CD4-positive, alpha-beta T cell treated with Interleukin-6 for 4 hours (primary cell): ENCODE data around the gene MCM8.

Source experiments
- DNase-seq: peaks from one replicate; pipeline ENCODE4 v3.0.0-alpha.2; 2020; ENCODE audit warnings: mixed read lengths

The MCM8 gene

GRCh38 chr20:5950271-5951031, at the start of gene MCM8, which contains the start of gene TRMT6:
MCM8 (plus strand) TSS chr20:5950652; CDS start chr20:5952016, 1,364 bp downstream.
TRMT6 (minus strand) TSS chr20:5950533; CDS start chr20:5950405, 128 bp downstream.
- peak; percentile 97 for DNase-seq

GRCh38 chr20:5900908-5901307, 49.5 kb upstream of the MCM8 start:
- DNase-seq, result no peak

DNA sequence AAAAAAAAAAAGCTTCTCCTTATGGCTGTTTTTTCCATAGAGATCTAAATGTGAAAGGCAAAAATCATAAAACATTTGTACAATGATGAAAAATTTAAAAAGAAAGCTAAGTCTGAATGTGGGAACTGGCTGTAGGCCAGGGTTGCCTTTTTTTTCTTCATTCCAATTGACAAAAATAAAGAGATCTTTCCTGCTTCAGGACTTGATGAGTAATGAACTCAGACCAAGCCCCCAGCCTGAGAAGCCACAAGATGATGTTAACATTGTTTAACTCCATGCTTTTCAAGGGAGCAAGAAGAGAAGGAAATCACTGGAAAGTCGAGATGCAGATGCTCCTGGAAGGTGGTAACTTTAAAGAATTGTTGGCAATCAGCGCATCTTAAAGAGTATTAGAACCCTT, 41.5 kb upstream of the MCM8 start:
- DNase-seq, result no peak

DNA sequence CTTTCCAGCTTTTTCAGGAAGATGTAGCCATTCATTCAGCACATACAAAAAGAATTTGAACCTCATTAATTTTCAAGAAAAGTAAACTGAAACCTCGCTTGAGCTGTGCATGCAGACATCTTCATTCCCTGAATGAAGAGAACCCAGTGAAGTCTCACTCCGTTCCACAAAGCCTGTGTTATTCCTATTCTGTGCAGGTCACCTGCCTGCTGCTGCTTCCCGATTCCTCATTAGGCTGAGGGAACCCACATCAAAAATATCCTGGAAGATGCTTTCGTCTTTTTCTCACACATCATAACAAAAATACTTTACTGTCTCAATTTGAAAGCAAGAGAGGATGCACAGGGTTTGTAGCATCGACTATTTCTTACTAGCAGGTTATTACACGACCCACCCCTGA, 40.3 kb upstream of the MCM8 start:
- DNase-seq, result no peak

- DNase-seq, result no peak
Observed at GRCh38 chr20:5913166-5913565, 37.3 kb upstream of the MCM8 start.

GRCh38 chr20:5914859-5915258, 35.6 kb upstream of the MCM8 start:
- no peak for DNase-seq

DNA sequence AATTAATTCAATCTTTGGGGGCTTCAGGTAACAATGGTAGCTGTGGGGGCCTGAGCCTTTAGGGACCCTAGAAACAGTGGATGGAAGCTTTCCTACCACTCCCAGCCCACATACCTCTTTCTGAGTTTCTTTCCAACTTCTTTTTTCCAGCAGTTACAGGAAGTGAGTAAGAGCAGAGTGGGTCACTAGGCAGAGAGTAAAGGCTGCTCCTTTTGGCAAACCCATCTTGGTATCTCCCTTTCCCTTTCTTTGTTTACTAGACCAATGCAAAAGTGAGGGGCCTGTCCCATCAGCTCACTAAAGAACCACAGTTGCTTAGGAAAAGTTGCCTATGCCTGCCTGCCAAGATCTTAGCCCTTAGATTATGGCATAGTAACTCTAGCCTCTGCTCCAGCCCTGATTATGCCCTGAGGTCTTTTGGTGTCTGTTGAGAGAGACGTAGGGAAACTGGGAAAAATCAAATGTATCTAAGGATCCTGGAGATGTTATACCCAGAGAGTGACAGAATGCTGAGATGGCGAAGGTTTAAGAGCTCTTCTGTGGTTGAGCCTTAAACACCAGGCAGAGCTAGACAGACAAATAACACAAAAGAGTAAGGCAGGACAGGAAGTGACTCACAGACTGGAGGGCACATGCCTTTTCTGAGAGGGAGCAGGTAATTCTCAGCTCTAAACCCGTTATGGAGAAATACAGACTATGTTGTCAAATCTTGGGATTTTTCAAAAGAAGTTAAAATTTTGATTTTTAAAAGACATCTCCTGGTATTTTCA, 31.4 kb upstream of the MCM8 start:
- peak; percentile 20 for DNase-seq

DNA sequence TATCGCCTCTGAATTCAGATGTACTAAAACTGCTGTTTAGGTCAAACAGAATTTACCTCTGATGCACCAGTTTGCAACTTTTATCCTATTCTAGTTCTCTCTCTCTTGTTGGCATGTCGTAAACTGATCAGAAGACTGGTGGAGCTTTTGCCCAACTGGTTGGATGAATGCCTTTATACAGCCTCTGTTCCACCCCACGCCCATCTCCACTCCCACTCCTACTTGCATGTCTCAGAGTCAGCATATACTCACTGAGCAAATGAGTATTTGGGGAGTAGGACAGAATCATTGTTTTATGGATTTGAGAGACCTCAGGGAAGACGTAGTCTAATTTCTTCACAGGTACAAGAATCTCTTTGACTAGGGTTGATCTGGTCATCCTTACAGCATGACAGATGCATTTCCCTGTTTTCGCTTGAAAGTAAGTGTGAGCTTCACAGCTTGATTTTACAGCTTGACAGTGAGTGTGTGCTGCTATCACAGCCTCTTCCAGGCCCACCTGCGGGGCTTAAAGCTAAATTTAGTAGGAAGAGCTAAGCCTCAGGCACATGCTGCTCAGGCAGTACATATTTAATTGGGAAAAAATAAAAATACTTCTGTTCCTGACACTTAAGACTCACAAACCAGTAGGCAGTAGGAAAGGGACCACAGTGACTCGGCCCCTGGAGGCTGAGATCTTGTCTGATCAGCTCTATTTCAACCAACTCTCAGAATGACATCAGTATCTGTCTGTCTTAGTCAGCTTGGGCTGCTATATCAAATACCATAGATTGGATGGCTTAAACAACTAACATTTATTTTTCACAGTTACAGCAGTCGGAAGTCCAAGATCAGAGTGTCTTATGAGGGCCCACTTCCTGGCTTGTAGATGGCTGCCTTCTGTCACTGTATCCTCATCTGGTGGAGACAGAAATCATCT, 30.6 kb upstream of the MCM8 start:
- DNase-seq, result no peak

DNA sequence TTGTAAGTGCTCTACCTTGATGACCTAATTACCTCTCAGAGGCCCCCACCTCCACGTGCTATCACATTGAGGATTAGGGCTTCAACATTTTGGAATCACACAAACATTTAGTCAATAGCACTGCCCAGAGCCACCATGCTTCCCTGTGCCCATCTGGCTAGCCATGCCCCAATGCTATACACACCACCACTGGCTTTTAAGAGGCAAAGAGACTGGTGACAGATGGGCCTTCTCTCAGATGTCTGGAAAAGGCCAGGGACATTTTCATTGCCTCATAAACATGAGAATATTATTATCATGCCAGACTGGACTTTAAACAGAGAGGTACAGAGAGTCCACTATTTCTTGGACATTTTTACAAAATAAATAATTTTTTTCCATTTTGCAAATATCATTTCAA, 29.9 kb upstream of the MCM8 start:
- no peak for DNase-seq

GRCh38 chr20:5923493-5923892, 27.0 kb upstream of the MCM8 start:
- no peak for DNase-seq

- DNase-seq, result no peak
Observed at GRCh38 chr20:5925551-5925950, 24.9 kb upstream of the MCM8 start.

DNA sequence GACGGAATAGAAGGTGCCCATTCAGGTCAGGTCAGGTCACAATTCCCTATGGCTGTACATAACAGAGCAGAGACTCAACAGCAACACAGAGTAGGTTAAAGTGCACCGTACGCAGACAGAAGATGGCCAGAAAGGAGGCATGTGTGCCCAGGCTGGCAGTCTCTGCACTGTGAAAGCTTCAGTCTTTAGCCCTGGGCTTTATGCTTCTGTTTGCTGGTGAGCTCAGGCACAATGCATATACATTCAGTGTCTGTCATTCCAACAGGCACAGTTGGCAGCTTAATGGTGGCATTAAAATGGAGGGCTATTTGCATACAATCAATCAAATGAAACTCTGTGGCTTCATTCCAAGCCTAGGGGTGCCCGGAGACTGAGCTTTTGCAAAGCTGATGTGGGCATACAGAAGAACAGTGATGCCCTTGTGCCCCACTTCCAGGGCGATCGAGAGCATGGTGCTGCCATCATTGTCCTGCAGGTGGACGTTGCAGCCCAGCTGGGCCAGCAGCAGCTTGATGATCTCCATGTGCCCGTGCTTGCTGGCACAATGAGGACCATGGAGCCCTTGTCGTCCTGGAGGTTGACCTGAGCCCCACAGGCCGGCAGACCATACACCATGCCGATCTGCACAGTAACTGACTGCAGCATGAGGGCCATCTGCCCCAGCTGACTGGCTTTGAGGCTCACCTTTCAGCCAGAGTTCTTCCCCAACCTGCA, 22.5 kb upstream of the MCM8 start:
- no peak for DNase-seq

- no peak for DNase-seq
Observed at GRCh38 chr20:5928836-5929715, 21.4 kb upstream of the MCM8 start.

GRCh38 chr20:5931411-5931810, 19.0 kb upstream of the MCM8 start:
- no peak for DNase-seq

DNA sequence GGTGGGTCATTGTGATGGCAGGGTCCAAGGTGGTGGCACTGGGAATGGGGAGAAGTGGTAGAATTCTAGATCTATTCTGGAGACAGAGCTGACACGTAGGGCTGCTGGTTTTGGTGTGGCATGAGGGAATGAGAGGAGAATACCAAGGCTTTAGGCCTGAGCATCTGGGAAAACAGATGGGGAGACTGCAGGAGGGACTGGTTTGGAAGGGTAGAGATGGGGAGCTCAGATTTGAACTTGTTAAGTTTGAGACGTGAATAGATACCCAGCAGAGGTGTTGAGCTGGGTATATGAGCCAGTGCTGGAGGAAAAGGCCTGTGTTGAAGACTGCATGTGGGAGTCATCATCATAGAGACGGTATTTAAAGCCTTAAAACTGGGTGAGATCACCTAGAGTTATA, 17.7 kb upstream of the MCM8 start:
- DNase-seq, result no peak

- peak; percentile 4 for DNase-seq
Observed at GRCh38 chr20:5933802-5934436, 16.5 kb upstream of the MCM8 start.

GRCh38 chr20:5935384-5935783, 15.1 kb upstream of the MCM8 start:
- no peak for DNase-seq

DNA sequence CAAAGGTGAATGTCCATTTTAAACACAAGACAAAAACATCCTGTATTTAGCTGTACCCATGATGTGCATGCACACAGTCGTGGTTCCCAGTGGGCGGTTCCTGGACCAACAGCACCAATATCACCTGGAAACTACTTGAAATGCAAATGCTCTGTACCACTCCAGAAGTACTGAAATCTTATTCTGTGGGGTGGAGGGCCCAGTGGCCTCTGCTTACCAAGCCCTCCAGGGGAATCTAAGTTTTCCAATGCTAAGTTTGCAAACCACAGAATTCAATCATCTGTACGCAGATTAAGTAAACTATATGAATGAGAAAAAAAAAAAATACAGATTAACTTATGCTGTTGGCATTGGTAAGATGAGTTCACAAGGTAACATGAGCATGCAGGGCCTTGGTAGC, 14.2 kb upstream of the MCM8 start:
- DNase-seq, result no peak

GRCh38 chr20:5938456-5939029, 11.9 kb upstream of the MCM8 start:
- DNase-seq, result no peak

- DNase-seq, result no peak
Observed at GRCh38 chr20:5945963-5946362, 4.5 kb upstream of the MCM8 start.

GRCh38 chr20:5947276-5947675, 3.2 kb upstream of the MCM8 start:
- no peak for DNase-seq
